HG03175 (cell line): ENCODE measurements around the gene TMEM245.
A peak's percentile ranks its signal among the peaks of the same experiment; 100 is the strongest.

Experiments
- ATAC-seq: cut with Tn5 transposase; IDR thresholded peaks from one replicate; pipeline ENCODE4 v1.9.1; 2021; ENCODE audit warnings: mild to moderate bottlenecking, moderate library complexity; ENCODE audit not compliant: unreplicated experiment

The TMEM245 gene

GRCh38 chr9:109107402-109108240, 12.1 kb downstream of the TMEM245 start:
- no peak for ATAC-seq

- peak; percentile 72 for ATAC-seq
Measured at GRCh38 chr9:109101810-109102209, 17.9 kb downstream of the TMEM245 start.

GRCh38 chr9:109101202-109101595, 18.5 kb downstream of the TMEM245 start:
- no peak for ATAC-seq

DNA sequence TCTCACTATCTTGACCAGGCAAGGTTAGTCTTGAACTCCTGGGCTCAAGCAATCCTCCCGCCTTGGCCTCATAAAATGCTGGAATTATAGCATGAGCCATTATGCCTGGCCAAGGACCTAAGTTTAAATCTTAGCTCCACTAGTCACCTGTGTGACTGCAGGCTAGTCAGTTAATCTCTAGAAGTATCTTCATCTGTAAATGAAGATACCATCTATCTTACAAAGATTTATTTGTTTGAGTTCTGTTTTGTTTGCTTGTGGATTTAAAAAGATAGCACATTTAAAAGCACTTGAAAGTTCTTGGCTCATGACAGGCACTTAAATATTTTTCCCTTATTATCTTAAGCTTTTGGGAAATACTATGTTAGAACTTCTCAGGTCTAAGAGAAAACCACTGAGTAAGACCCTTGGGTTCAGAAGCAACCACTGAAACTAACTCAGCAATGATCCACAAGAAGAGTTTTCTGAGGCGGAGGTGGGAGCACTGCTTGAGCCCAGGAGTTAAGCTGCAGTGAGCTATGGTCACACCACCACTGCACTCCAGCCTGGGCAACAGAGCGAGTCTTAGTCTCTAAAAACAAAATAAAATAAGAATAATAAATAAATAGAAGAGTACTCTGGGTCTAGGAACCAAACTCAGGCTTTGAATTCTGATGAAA, 19.1 kb downstream of the TMEM245 start:
- no peak for ATAC-seq

DNA sequence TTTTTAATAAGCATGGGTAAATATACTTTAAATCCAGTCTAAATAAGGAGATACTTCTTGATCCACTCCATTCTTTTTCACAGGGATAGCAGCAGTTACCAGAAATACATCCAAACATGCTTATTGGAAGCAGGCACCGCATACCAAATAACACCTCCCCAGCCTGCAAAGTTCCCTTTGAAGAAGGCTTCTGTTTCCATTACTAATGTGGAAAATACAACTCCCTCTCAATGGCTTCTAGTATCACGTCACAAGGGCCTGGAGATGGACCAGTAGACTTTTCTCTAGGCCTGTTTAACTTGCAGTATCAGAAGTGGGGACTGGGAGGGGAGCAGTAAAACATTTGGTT, 20.8 kb downstream of the TMEM245 start:
- ATAC-seq = no peak

- no peak for ATAC-seq
Measured at GRCh38 chr9:109098171-109098959, 21.4 kb downstream of the TMEM245 start.

DNA sequence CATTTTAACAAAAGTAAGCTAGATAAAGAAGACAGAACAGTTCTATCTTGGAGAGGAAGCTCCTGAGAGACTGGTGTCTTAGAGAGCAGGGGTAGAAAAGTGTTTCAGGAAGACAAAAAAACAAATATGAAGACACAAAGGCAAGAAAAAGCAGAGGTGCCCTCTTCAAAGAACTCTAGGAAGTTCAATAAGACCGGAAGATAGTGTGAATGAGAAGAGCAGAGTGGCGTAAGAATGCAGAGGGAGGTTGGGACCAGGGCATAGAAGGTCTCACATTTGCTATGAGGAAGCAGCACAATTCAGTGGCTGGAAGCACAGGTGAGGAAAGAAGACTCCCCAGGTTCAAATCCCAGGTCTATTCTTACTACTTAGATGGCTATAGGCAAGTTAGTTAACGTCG, 22.6 kb downstream of the TMEM245 start:
- no peak for ATAC-seq

- no peak for ATAC-seq
Measured at GRCh38 chr9:109095321-109095720, 24.4 kb downstream of the TMEM245 start.

- ATAC-seq = no peak
Measured at GRCh38 chr9:109094268-109094667, 25.5 kb downstream of the TMEM245 start.

DNA sequence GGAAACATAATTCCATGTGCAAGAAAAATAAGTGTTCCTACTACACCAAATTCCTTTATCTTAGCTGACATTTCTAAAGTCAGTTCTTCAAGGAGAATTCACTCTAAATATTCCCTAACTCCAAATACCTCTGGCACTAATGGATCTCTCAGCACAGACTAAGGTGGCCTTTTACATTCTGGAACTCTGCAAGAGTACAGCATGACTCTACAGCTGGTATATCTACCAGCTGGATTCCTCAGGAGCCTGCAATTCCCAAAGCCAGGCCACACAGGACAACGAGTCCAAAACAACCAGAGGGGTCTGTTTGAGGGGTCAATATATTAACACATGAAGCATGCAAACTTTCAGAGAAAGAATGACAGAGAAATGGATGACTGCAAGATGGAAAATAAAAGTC, 27.2 kb downstream of the TMEM245 start:
- ATAC-seq = no peak

GRCh38 chr9:109092051-109092580, 27.6 kb downstream of the TMEM245 start:
- no peak for ATAC-seq

DNA sequence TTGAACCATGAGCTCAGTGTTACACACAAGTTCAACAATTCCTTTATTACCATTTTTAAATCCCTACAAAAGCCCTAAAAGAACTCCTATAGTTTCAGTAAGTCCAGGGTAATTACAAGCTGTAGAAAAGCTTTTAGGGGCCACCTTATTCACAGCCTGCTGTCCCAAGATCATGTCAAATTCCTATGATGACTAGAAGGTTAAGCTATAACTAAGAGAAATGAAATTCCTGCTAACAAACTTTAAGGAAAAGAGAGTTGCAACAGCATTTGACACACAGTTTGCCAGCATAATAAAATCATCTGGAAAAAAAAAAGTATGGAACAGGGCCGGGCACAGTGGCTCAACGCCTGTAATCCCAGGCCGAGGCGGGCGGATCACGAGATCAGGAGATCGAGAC, 31.5 kb downstream of the TMEM245 start:
- ATAC-seq = no peak

DNA sequence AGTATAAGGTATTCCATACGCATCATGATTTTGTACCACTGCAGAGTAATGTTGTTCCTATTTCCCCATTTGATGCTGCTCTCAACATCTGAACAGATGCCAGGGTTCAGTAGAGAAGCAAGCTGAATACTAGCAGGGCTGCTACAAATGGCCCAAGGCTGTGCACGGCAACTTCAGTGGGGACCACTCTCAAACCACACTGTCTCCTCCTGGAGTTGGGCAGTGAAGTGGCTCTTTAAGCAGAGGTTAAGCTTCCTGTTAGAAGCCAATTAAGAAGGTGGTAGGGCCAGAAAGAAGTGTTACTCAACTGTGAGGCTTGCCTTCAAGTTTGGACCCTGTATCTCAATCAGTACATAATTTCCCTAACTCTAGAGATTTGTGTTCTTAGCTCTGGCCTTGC, 32.0 kb downstream of the TMEM245 start:
- ATAC-seq = no peak

- no peak for ATAC-seq
Measured at GRCh38 chr9:109086221-109086620, 33.5 kb downstream of the TMEM245 start.

GRCh38 chr9:109085510-109085909, 34.2 kb downstream of the TMEM245 start:
- ATAC-seq = no peak

DNA sequence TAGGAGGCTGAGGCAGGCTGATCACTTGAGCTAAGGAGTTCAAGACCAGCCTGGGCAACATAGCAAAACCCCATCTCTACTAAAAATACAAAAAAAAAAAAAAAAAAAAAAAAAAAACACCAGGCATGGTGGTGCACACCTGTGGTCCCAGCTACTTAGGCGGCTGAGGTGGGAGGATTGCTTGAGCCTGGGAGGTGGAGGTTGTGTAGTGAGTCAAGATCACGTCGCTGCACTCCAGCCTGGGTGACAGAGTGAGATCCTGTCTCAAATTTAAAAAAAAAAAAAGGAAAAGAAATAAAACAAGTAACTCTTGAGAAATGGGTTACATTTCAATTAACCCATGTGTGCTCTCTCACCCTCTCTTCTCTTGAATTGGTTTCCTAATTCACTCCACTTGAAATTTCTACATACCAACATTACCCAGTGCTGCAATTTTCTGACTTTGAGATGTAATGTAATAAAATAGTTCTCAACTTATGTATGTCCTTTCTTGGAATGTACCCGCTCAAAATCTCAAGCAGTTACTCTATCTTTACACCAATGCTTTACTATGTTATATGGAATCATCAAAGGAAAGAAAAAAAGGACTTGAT, 35.8 kb downstream of the TMEM245 start:
- ATAC-seq = no peak

DNA sequence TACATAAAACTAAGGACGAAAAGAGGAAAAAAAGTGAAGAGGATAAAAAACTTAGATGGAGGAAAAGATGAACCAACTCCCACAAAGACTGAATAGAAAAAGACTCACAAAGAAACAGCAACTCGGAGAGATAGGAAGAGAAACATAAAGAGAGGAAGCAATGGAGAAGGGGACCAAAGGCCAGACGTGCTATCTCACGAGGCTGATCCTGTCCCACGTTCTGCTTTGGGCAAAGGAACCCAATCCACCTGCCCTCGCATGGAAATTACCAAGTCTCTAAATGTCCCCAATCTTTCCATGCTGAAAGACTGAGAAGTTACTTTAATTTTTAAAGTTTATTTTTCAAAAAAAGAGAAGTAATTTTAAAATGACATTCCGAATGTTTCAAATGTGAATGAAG, 36.6 kb downstream of the TMEM245 start:
- ATAC-seq = no peak

DNA sequence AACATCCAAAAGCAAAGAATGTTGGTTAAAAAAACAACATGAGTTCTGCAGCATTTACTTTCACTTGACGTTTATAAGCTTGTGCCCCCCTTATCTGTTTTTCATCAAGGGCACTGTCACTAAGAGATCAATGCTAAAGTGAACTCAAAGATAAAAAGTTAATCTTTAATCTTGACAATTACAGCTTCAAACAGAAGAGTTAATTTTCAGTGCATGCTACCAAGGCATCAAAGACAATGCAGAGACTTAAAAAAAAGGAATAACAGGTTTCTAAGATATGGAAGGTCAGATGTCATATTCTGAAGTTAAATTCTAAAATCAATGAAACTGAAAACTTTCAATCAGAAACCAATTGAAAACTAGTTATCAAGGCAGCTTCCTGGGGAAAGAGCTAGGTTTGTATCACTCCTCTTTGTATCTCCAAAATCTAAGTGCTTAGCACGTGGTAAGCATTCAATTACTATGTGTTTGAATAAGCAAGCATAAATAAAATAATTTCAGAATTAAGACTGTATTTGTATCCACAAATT, 37.6 kb downstream of the TMEM245 start:
- no peak for ATAC-seq

DNA sequence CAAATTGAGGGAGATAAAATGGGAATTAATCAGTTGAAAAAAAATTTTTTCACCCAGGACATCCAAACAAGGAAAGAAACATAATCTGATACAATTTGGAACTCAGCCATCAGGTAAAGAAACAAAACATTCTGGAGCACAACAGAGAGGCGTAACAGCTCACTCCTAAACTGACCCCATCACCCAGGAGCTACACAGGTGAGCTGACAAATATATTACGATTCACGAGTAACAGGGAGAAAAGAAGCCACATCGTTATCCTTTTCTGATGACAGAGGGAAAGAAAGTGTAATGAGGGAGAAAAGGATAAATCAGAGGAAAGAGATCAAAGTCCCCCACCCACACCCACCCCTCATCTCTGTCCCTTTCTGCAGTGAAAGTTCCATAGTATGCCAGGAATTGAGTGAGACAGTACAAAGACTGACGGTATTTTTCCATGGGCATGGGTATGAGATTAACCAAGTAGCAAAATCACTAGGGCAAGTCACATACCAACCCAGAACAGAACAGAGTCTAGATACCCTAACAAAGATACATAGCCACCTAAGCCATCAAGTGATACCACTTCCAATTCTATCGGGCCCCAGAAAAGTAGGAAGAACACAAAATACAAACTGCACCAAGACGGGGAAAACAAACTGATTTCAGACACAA, 45.4 kb downstream of the TMEM245 start:
- no peak for ATAC-seq

DNA sequence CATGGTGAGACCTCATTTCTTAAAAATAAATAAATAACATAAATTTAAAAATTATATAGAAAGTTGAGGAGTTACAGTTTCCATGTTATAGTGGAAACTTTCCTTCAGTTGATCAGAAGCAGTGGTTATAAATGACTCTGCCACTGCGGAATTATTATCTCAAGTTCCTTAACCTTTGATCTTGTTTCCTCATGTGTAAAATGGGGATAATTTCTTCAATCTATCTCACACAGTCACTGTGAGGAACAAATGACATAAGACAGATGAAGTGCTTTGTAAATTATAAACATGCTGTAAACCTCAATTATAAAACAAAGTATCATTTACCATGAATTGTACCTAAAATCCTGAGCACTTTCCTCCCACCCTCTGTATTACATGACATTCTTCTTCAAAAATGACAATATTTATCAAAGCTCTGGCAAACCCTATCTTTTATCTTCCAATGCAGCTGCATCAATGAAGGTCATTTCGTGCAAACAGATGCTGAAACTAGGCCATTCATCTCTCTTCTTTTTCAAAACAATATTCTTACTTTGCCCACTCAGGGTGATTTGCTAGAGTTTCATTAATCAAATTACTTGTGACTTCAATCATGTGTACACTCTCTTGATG, 46.8 kb downstream of the TMEM245 start:
- no peak for ATAC-seq
